GM23338 (cell line): ENCODE results near the gene KIAA1217. TPM values are rescaled to one million over a fixed set of nuclear protein-coding genes. Genes with fewer than 3 reads are reported as not detected.

Experiments
- ATAC-seq: fragments of 200-7000 bp; cut with Tn5 transposase; 3 replicates; pipeline ENCODE4 v1.9.1; 2020
- DNase-seq: peaks from one replicate; pipeline ENCODE4 v3.0.0-alpha.2; 2015; ENCODE audit warnings: low spot score
- H2AFZ ChIP-seq: fragments of 200-600 bp; sonication (generic); 2 replicates; pipeline ENCODE4 v1.8.0; 2016; ENCODE audit warnings: antibody characterized with exemption, mild to moderate bottlenecking, moderate library complexity
- H3F3A ChIP-seq: fragments of 200-600 bp; sonication (generic); replicated peaks from 2 replicates; pipeline ENCODE4 v1.8.0; 2017; ENCODE audit warnings: antibody characterized with exemption, mixed run types, low read depth
- H3K27ac ChIP-seq: fragments of 200-600 bp; sonication (generic); 2 replicates; pipeline ENCODE4 v1.6.1; 2016; ENCODE audit warnings: low read depth
- H3K27me3 ChIP-seq: fragments of 200-600 bp; sonication (generic); 2 replicates; pipeline ENCODE4 v1.8.0; 2016; ENCODE audit warnings: mild to moderate bottlenecking, mixed run types, moderate library complexity; ENCODE audit not compliant: insufficient read depth
- H3K36me3 ChIP-seq: fragments of 200-600 bp; sonication (generic); 2 replicates; pipeline ENCODE4 v1.8.0; 2016; ENCODE audit warnings: mild to moderate bottlenecking; ENCODE audit not compliant: insufficient read depth
- H3K4me1 ChIP-seq: fragments of 200-600 bp; sonication (generic); 2 replicates; pipeline ENCODE4 v1.8.0; 2016; ENCODE audit warnings: mild to moderate bottlenecking, moderate library complexity; ENCODE audit not compliant: insufficient read depth
- H3K4me2 ChIP-seq: fragments of 200-600 bp; sonication (generic); 2 replicates; pipeline ENCODE4 v1.7.1; 2017; ENCODE audit warnings: mixed run types
- H3K4me3 ChIP-seq: fragments of 200-600 bp; sonication (generic); 2 replicates; pipeline ENCODE4 v1.6.1; 2016; ENCODE audit warnings: mixed run types
- H3K79me2 ChIP-seq: fragments of 200-600 bp; sonication (generic); replicated peaks from 2 replicates; pipeline ENCODE4 v1.8.0; 2017; ENCODE audit warnings: mild to moderate bottlenecking; ENCODE audit not compliant: insufficient read depth
- H3K9me2 ChIP-seq: fragments of 200-600 bp; sonication (generic); 2 replicates; pipeline ENCODE4 v1.8.0; 2017; ENCODE audit not compliant: insufficient read depth
- H4K20me1 ChIP-seq: fragments of 200-600 bp; sonication (generic); replicated peaks from 2 replicates; pipeline ENCODE4 v1.8.0; 2017; ENCODE audit warnings: mild to moderate bottlenecking; ENCODE audit not compliant: insufficient read depth
- H3K27ac Mint-ChIP-seq: 2 replicates; pipeline ENCODE4 v1.8.0; 2020; ENCODE audit warnings: inconsistent platforms, mild to moderate bottlenecking, moderate library complexity, mixed read lengths
- H3K27me3 Mint-ChIP-seq: 3 replicates; pipeline ENCODE4 v1.8.0; 2022; ENCODE audit warnings: low read depth, mild to moderate bottlenecking, moderate library complexity, mixed read lengths, inconsistent platforms; ENCODE audit not compliant: insufficient read depth, poor library complexity
- H3K36me3 Mint-ChIP-seq: 3 replicates; pipeline ENCODE4 v1.8.0; 2021; ENCODE audit warnings: low read depth, mild to moderate bottlenecking, inconsistent platforms, moderate library complexity, mixed read lengths
- H3K4me1 Mint-ChIP-seq: 3 replicates; pipeline ENCODE4 v1.8.0; 2020; ENCODE audit warnings: mild to moderate bottlenecking, inconsistent platforms, mixed read lengths
- H3K4me3 Mint-ChIP-seq: 3 replicates; pipeline ENCODE4 v1.8.0; 2021; ENCODE audit warnings: moderate library complexity, mild to moderate bottlenecking, inconsistent platforms, mixed read lengths
- H3K9me3 Mint-ChIP-seq: 3 replicates; pipeline ENCODE4 v1.8.0; 2020; ENCODE audit warnings: moderate library complexity, mild to moderate bottlenecking, inconsistent platforms, mixed read lengths
- CREB1 ChIP-seq: fragments of 250-450 bp; sonication (Bioruptor Pico); IDR thresholded peaks from 2 replicates; pipeline ENCODE4 v1.5.0; 2020; ENCODE audit warnings: low read depth, mild to moderate bottlenecking, moderate library complexity
- ETS1 ChIP-seq: IDR thresholded peaks from 2 replicates; pipeline ENCODE4 v1.6.1; 2016; ENCODE audit warnings: antibody characterized with exemption
- JUNB ChIP-seq: IDR thresholded peaks from one replicate; pipeline ENCODE4 v1.6.1; 2016; ENCODE audit warnings: antibody characterized with exemption; ENCODE audit not compliant: unreplicated experiment
- NANOG ChIP-seq: IDR thresholded peaks from 2 replicates; pipeline ENCODE4 v1.6.1; 2016; ENCODE audit warnings: antibody characterized with exemption, borderline replicate concordance
- STAT1 ChIP-seq: IDR thresholded peaks from one replicate; pipeline ENCODE4 v1.6.1; 2016; ENCODE audit warnings: antibody characterized with exemption; ENCODE audit not compliant: unreplicated experiment
- ZNF462 ChIP-seq: fragments of 250-450 bp; sonication (Bioruptor Pico); IDR thresholded peaks from 2 replicates; pipeline ENCODE4 v1.5.0; 2020; ENCODE audit warnings: mild to moderate bottlenecking, moderate library complexity
- polyA plus RNA-seq: library from polyadenylated mRNA; unstranded; fragments of >200 nt; fragmentation: Nextera tagmentation; extraction: Ambion mirVana; gene quantifications from 2 replicates; pipeline ENCODE4 v1.2.1, GENCODE V29; 2016
- total RNA-seq: library from RNA; depleted of rRNA; stranded (reverse); fragments of >200 nt; shearing (Covaris generic); gene quantifications from 2 replicates; pipeline ENCODE4 v1.2.3, GENCODE V29; 2014
- TF ChIP-seq, protein P1 (sequence below): IDR thresholded peaks from one replicate; pipeline ENCODE4 v1.6.1; 2018; ENCODE audit warnings: antibody characterized with exemption; ENCODE audit not compliant: unreplicated experiment

The KIAA1217 gene
- total and polyA plus RNA-seq, 2 experiments from 2014 or later: 6.4 to 9.1 TPM

DNA sequence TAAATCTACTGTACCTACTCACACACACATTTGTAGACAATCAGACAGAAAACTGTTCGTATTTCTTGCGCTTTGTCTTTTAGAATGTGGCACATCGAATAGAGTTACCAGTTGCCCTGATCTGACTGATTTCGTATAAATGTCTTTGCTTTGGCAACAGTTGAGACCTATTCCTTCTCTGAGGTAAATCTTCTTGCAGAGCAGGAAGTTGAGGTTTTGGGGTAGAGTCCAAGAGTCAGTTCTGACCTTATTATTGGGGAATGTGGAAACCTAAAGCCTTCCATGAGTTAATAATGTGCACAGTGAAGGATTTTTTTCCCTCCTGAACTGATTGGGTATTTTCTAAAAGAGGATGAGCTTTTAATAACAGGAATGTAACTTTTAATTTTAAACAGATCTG is 135.3 kb downstream of the KIAA1217 start (continued):
- TF ChIP-seq ETS1 (no peak), CREB1 (no peak), STAT1 (no peak)

DNA sequence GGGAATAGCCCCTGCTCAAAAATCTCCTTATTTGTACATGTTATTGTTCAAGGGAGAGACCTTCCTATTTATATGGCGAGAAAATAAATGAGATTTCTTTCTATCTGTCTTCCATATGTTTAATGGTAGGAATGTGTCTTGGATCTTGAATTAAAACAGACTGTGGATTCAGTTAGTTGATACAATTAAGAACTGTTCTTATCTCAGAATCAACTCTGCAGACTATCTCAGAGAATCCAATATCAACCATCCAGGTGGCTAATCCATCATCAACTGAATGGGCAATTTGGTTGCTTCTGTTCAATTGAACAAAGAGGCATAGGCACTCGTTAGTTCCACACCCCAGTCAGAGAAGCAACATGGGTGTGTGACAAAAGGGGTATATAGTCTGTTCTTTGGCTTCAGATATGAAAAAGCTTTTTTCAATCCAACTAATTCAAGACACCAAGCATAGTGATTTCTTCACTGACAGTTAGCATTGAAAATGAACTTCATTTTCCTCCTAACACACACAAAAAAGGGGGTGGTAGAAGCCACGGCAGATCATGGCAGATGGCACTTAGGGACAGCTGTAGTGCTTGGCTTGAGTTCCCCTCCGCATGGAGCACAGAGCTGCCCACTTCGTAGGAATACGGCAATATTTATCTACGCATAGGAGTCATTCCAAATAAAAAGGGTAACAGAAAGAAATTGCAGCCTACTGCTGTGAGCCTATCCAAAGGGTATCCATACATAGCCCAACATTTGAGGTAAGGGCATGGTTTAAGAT is 135.9 kb downstream of the KIAA1217 start:
- Histone ChIP-seq H3K27me3 (no peaks in the 10 kb centered on the region), H3K4me2 (no peak overlapping the region), H3K79me2 (no peaks in the 10 kb centered on the region), H3K36me3 (no peaks in the 10 kb centered on the region), H3K4me1 (peaks cover 3% of the 10 kb centered on the region; the same call in 1 of the 2 replicates), H3K4me3 (no peak overlapping the region), H4K20me1 (no peaks in the 10 kb centered on the region), H3K27ac (no peak overlapping the region), H2AFZ (no peak overlapping the region), H3F3A (no peaks in the 10 kb centered on the region), H3K9me2 (peaks cover 4% of the 10 kb centered on the region; the same call in 1 of the 2 replicates)
- Mint-ChIP-seq H3K9me3 (no peaks in the 10 kb centered on the region), H3K27ac (no peak overlapping the region; the same call in 1 of the 2 replicates), H3K4me3 (no peak overlapping the region), H3K36me3 (no peaks in the 10 kb centered on the region), H3K27me3 (no peaks in the 10 kb centered on the region), H3K4me1 (peaks cover 14% of the 10 kb centered on the region)
- DNase-seq (no peak), ATAC-seq (no peak)
- TF ChIP-seq, protein P1, sequence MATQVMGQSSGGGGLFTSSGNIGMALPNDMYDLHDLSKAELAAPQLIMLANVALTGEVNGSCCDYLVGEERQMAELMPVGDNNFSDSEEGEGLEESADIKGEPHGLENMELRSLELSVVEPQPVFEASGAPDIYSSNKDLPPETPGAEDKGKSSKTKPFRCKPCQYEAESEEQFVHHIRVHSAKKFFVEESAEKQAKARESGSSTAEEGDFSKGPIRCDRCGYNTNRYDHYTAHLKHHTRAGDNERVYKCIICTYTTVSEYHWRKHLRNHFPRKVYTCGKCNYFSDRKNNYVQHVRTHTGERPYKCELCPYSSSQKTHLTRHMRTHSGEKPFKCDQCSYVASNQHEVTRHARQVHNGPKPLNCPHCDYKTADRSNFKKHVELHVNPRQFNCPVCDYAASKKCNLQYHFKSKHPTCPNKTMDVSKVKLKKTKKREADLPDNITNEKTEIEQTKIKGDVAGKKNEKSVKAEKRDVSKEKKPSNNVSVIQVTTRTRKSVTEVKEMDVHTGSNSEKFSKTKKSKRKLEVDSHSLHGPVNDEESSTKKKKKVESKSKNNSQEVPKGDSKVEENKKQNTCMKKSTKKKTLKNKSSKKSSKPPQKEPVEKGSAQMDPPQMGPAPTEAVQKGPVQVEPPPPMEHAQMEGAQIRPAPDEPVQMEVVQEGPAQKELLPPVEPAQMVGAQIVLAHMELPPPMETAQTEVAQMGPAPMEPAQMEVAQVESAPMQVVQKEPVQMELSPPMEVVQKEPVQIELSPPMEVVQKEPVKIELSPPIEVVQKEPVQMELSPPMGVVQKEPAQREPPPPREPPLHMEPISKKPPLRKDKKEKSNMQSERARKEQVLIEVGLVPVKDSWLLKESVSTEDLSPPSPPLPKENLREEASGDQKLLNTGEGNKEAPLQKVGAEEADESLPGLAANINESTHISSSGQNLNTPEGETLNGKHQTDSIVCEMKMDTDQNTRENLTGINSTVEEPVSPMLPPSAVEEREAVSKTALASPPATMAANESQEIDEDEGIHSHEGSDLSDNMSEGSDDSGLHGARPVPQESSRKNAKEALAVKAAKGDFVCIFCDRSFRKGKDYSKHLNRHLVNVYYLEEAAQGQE: no peak
- no peak for TF ChIP-seq NANOG
- no peak for TF ChIP-seq ZNF462 (CRISPR knock-in tag)
- TF ChIP-seq JUNB: no peak
